Cortex of kidney (tissue), 1 donor: ENCODE measurements around the gene ATAD3B.
"Not testable (repeated sequence)": the region's sequence is repeated elsewhere in the genome, so short reads cannot be mapped to it uniquely, and the experiment has no call there.

Source experiments
- DNase-seq: peaks from one replicate; lab custom pipeline; 2025; lab: John Stamatoyannopoulos, UW

Gene ATAD3B

DNA sequence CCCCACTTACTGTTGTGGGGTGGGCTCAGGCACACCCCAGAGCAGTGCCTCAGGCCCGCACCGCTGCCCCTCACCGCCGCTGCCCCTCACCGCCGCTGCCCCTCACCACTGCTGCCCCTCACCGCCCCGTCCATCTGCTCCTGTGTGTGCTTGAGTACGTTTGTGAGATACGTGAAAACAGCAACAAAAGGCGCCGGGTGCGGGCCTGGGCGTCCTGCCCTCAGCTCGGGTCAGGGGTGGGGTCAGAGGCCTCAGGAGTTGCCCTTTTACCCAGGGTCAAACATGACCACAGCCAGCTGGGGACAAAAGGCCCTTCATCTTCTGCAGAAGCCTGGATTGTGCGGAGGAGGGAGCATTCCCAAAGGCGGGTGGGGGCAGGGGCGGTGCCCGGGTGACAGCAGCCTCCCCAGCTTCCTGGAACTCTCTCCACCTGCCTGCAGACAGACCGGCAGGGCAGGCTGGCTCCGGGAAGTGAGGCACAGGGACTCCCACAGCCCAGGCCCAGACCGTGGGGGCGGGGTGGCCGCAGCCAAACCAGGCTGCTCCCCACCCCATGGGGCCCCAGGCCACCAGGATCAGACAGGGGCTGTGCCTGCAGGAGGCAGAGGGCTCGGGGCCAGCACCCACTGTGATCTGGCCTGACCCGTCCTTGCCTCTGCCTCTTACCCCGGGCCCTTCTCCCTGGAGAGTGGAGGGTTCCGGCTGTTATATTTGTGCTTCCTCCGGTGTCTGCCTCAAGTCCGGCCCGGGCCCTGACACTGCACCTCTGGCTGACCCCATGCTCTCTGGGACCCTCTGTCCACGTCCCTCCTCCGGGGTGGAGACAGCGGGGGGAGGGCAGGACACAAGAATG, 38.4 kb upstream of the ATAD3B start:
- DNase-seq = no peak

DNA sequence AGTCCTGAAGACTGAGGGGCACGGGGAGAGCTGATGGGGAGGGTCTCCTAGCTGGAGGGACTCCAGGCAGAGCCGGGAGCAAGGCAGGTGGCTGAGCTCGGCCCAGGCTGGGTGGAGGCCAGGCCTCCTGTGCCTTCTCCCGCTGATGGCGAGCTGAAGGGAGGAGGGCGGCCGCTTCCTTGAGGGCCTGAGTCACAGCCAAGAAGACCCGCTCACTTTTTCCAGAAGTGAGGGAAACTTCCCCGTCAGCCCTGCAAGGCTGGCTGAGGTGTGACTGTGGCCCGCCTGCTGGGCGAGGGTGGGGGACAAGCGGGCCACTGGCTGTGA, 37.8 kb upstream of the ATAD3B start:
- no peak for DNase-seq

DNA sequence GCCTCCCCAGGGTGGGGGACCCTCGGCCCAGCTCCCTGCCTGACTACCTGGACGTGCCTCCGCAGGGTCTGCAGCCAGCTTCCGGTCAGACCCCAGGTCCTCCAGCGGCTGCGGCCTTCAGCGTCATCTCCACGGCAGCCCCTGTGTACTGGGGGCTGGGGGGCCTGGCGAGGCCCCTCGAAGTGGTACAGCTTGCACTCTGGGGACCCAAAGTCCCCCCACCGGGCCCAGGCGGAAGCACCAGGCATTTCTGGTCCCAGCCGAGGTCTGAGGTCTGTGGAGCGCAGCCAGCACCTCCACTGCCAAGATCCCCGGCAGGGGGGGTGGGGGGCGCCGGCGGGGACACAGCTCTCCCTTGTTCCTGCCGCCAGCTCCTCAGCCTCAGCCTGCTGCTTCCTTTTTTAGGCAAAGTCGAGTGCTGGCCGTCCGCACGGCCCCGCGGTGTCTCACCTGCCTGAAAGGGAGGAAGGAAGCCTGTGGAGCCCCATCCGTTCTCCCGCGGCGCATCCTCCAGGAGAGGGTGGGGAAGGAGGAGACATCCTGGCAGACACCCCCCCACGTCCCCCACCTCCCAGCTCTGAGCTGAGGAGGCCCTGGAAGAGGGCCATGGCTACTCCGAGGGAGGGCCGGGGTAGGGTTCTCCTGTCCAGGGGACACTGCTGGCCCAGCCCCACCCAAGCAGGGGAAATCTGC, 37.3 kb upstream of the ATAD3B start:
- no peak for DNase-seq

DNA sequence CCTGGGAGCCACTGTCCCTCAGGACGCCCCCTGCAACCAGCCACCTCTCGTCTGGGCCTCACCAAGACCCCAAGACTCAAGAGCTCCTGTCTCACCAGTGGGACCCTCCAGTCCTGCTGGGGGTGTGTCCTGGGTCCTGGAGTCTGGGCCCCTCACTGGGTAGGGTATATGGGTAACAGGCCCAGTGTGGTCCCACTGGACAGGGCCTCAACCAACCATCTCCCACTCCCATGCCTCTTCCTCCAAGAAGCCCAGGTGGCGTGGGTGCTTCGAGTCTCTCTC, 36.8 kb upstream of the ATAD3B start:
- DNase-seq = no peak

DNA sequence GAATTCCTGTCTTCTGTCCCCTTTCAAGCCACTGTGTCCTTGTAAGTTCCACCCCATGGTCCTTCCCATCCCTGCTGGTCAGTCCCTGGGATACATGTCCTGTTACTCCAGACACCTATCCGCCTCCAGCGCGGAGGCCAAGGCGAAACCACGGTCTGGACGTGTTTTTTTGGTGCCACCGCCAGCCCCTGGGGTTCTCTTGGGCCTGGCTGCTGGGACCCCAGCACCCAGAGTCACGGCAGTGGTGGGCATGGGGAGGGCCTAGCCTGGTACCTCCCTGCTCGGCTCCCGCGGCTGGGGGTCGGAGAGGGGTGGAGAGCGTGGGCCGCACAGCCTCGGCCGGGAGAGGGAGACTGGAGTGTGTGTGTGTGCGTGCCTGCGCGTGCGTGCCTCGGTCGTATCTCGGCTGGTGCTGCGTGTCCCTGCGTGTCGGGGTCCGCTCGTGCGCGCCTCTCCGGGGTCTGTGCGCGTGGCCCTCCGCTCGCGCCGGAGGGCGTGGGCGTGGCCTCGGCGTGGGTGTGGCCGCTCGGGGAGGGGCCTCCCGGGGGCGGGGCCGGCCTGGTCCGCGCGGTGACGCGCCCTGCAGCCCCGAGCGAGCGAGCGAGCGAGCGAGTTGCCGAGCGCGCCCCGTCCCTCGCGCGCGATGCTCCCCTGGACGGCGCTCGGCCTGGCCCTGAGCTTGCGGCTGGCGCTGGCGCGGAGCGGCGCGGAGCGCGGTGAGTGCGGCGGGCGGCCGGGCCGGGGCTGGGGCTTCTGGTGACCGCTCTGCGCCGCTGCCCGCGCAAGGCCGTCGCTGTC, 36.3 kb upstream of the ATAD3B start, which contains the start of gene VWA1:
TSS of gene VWA1 (plus strand) at position 585 of the 798 bp plus-strand sequence. CDS start at position 644, 59 bp downstream.
- DNase-seq = no peak

DNA sequence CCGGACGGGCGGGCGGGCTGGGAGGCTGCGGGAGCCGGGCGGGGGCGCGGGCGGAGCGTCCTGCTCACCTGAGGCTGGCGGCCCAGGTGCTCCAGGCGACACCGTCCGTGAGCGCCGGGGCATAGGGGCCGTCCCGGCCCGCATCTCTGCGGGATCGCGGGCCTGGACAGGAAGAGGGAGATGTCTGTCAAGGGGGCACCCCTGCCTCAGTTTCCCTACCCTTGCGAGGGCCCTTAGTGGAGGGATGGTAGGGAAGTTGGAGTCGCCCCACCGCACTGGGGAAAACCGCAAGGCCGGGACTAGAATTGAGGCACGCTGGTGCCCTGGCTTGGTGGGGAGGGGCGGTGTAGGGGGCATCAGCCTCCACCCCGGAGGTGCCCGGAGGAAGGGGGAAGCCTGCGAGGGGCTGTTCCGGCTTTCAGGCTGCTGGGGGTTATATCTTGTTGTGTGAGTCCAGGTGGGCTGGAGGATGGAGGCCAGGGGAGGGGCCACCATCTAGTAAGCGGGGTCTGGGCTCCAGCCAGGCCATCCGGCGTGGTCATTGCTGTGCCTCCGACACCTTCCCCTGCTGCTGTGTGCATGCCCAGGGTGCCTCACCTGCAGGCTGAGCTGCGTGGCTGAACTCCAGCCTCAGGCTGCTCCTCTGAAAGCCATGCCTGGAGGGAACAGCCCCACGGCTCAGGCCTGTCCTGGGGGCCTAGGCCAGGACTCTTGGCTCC, 35.5 kb upstream of the ATAD3B start:
- no peak for DNase-seq

DNA sequence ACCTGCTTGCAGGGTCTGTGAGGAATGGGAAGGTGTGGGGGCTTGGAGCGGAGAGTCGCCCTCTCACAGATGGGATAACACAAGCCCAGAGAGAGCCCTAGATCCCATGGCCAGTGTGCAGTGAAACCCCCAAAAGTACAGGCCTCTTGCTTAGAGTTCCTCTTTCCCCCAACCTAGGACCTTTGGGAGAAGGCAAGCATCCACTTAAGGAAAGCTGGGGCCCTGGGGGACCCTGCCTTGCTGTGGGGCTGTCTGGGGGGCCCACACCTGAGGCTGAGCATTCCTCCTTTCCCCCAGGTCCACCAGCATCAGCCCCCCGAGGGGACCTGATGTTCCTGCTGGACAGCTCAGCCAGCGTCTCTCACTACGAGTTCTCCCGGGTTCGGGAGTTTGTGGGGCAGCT, 34.9 kb upstream of the ATAD3B start:
- DNase-seq = no peak

DNA sequence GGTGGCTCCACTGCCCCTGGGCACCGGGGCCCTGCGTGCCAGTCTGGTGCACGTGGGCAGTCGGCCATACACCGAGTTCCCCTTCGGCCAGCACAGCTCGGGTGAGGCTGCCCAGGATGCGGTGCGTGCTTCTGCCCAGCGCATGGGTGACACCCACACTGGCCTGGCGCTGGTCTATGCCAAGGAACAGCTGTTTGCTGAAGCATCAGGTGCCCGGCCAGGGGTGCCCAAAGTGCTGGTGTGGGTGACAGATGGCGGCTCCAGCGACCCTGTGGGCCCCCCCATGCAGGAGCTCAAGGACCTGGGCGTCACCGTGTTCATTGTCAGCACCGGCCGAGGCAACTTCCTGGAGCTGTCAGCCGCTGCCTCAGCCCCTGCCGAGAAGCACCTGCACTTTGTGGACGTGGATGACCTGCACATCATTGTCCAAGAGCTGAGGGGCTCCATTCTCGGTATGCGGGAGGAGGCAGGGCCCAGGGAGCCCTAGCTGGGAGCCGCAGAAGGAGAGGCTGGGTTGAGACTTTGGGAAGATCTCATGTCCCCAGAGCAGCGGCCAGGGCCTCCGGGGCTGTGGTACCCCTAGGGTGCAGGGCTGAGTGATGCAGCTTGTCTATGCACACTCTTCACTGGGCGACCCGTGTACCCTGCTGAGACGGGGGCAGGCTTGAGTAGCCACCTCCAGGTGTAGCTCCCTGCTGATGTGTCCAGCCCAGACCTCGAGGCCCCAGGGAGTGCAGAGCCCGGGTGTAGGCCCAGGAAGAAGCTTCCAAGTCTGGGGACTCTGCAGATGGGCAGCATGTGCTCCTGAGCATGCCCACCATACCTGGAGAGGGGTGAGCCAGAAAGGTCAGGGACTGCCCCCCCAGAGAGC, 34.3 kb upstream of the ATAD3B start:
- DNase-seq = no peak

DNA sequence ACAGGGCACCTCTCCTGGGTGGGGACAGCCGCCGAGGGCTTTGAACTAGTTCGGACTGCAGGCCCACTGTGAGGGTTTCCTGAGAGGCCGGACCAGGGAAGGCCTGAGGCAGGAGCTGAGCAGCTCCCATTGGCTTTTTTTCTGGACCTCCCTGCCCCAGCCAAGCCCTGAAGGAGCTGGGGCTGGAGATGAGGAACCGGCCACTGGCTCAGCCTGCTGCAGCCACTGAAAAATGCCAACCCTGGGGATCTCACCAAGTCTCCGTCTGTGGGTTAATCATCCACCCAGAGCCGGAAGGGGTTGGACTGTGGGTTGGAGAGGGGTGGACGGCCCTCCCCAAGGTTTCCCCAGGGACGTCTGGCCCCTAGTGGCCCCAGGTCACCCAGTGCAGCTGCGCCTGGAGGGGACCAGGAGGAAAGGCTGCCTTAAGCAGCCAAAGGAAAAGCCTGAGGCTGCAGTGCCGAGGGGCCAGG, 33.6 kb upstream of the ATAD3B start:
- no peak for DNase-seq

DNA sequence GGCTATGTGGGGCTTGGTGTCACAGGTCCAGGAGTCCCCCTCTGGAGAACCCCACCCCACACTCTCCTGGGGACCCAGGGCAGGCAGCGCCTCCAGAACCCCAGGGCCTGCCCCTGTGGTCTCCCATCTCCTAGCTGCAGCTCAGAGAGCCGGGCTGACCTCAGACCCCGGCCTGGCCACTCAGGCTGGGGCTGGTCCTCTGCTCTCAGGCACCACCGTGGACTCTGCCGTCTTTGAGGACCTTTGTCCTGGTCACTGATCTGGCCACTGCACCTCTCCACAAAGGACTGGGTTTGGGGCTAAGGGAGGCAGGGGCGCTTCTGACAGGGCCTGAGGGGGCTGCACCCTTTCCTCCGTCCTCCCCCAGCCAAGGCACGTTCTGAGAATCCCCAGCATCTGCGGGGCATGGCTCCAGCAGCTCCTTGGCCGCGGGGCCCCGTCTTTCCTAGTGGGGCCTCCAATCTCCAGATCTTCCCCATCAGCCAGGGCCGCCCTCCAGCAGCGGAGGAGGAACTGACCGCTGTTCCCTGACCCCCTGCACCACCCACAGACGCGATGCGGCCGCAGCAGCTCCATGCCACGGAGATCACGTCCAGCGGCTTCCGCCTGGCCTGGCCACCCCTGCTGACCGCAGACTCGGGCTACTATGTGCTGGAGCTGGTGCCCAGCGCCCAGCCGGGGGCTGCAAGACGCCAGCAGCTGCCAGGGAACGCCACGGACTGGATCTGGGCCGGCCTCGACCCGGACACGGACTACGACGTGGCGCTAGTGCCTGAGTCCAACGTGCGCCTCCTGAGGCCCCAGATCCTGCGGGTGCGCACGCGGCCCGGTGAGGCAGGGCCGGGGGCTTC, 32.8 kb upstream of the ATAD3B start:
- no peak for DNase-seq

DNA sequence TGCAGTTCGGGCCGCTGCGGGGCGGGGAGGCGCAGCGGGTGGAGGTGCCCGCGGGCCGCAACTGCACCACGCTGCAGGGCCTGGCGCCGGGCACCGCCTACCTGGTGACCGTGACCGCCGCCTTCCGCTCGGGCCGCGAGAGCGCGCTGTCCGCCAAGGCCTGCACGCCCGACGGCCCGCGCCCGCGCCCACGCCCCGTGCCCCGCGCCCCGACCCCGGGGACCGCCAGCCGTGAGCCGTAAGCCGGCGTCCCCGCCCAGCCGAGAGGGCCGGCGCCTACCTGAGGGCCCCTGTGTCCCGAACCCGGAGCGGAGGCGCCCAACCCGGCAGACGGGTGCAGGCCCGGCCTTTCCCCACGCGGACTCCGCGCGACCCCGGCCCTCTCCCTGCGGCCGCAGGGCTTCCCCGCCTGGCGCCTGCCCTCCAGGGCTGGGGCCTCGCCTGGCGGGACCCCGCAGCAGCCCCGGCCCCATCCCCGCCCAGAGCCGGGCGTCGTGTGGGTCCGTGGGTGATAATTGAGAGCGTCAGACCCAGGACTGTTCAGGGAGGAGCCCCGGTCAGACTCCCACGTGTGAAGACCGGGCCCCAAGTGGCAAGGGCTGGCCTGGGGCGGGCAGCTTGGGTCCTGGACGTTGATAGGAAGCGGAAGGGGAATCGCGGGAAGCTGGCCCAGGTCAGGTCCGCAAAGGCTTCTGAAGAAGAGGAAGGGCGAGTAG, 31.9 kb upstream of the ATAD3B start:
- DNase-seq = no peak

DNA sequence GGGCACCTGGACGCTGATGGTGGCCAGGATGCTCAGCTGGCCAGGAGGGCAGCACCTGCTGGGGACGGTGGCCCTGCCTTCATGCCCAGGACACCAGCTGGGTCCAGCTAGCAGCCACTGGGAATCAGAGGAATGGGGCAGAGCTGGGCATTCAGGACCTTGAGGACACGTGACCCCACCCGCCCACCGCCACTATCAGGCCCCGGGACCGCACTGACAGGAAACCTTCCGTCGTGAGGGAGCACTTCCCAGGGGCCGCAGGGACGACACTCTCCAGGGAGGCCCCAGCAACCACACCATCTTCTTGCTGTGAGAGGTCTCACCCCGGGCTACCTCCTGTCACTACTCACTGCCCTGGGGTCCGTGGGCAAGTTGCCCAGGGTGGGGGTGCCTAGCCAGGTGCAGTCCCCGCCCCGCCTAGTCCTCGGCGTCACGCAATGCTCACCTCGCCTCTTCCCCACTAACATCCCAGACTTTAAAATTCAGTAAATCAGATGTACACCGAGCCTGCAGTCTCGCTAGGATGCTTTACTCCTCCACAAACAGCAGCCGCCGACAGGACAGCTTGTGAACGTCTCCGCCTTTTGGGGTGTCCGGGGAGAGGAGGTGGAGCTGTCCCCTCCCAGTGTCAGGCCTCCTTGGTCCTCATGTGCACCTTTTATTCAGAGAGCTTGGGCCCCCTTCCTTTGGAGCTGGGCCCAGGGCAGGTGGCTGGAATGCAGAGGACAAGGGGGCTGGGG, 31.1 kb upstream of the ATAD3B start:
- DNase-seq = no peak

DNA sequence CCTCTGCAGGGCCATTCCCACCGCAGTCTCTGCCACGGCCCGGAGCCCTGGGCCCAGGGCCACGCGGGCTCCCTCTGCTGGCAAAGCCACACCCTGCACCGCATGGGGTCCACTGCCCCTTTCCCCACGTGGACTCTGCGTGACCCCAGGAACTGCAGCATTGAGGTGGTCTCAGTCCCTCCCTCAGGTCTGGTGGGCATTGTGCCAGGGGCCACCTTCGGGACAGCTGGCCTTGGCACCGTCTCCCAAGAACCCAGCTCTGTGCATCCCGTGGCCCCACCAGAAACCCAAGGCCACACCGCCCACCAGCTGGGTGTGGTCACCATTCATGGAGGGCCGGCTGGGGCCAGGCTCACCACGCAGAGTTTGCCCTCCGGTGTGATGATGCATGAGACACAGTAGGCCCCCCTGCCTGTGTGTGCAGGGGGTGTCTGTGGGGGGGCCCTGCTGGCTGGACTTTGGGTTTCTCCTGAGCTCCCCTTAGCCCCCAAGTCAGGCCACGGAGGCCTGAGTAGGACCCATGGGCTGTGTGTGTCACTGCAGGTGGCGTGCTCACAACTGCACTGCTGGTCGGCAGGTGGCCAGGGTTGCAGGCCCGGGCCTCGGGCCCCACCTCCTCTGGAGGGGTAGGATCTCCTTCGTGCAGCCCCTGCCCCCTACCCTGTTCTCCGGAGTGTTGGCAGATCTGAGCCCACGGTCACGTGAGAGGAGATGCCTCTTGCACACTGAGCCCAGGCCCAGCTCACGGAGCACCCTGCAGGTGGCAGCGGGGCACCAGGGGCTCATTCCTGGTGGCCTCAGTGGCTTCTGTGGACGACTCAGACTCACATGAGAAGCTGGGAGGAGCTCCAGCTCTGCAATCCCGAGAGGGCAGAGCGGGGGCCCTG, 30.3 kb upstream of the ATAD3B start:
- DNase-seq = no peak

DNA sequence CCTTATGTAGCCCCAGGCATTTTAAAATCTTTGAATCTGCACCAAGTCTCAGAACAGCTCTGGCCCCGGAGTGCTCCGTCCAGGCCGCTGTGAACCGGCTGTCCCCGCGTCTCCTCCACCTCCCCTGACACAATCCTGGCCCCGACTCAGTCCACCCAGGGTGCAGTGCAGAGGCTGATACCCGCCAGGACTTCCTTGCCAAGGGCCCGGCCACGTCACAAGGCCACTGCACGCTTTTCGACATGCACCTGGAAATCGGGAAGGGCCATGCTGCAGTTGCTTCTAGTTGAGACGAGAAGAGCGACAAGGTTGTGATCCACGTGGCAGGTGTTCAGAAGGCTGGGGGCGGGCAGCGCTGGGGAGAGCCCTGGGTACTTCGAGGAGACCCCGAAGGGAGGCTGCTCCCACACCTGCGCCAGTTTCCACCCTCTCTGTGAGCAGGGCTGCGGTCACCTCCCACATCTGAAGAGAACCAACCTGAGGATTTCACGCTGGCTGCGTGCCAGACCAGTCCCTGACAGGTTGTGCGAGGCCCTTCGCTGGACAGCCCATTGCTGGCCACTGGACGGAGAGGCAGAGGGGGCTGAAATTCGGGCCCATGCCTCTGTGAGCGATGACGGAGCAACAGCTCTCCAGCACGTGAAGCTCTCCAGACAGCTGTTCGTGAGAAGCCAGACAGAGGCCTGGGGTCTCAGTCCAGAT, 29.3 kb upstream of the ATAD3B start:
- no peak for DNase-seq

DNA sequence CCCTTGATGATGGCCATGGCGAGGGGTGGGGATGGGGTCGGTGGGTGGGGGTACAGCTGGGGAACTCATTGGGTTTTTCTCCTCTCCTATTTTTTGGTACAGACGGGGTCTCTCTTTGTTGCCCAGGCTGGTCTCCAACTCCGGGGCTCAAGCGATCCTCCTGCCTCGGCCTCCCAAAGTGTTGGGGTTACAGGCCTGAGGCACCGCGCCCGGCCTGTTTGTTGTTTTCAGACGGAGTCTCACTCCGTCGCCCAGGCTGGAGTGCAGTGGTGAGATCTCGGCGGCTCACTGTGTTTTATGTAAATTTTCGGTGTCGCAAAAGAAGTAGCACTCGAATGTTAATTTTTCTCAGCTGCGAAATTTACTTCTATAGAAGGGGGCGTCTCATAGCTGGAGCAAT, 24.9 kb upstream of the ATAD3B start:
- not testable (repeated sequence) for DNase-seq

DNA sequence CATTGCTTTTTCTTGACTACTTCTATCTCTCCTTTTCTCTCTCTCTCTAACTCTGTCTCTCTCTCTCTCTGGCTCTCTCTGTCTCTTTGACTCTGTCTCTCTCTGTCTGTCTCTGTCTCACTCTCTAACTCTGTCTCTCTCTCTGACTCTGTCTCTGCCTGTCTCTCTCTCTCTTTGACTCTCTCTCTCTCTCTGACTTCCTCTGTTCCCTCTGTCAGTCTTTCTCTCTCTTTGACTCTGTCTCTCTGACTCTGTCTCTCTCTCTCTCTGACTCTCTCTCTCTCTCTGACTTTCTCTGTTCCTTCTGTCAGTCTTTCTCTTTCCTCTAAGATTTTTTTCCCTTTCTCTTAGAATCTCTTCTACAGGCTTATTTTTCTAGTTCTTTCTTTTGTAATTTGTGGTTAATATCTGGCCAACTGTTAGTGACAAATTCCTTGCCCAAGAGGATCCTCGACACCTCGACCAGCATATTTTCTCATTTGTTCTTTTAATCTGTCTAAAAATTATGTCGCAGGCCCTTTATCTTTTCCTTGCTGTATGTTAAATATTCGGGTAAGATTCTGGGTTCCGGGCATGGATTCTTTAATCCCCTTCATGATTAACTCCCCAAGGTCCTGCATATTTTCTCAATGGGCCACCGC, 22.3 kb upstream of the ATAD3B start, which contains the start of gene ATAD3C:
TSS of gene ATAD3C (plus strand) at position 591 of the 641 bp plus-strand sequence. CDS start 995 bp downstream, outside the sequence.
- no peak for DNase-seq
